Fibroblast of skin of abdomen (primary cell): ENCODE results near the gene R3HCC1L.

Source experiments
- DNase-seq: peaks from one replicate; pipeline ENCODE4 v3.0.0-alpha.2; 2013

R3HCC1L gene

DNA sequence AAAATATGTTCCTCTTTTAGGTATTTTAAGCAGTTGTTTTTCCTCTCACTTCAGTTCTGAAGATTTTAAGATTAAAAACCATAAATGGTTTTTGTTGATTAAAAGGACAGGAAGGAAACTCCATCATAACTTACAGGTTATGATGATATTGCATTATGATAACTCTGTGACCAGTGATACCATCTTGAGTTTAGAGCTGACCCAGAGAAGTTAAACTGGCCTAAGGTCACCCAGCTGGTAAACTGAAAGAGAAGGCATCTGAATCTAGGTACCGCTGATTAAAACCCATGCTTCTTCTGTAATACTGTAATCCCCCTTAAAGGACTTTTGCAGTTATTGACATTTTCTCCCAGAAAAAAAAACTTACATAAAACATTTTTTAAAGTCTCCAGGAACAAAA lies 103.9 kb downstream of the R3HCC1L start:
- DNase-seq: no peak

DNA sequence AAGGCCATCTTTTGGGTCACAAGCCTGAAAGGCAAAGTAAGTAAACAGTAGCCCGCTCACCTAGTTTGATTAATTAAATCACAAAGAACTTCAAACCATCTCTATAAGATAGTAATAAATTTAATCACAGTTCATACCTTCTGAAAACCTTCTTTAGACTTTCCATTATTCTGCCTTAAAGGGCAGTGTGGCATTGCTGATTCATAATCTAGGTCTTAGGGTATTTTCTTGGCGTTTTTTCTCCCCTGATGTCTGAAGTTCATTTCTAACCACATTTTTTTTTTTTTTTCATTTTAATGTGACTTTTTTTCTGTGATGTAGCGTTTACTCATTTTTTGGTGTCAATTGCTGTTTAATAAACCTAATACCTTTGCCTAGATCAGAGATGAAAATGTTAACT lies 106.1 kb downstream of the R3HCC1L start:
- no peak for DNase-seq

DNA sequence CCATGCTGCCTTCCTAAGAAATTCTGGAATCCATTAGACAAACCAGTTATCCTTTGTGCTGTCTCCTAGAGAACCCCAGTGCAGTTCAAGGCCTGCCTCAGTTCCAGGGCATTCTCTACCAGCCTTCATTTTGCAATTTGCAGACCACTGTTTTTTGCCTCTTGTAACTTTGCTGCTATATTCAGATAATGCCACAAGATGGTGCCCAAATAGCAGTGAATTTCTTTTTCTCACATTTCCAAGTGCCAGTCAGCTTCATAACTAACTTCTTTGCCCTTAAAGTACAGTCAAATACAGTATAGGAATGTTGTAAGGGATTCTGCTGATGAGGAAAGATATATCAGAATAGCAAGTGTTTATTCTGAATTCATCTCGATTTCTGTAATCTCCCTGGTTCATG lies 108.4 kb downstream of the R3HCC1L start:
- peak; percentile 50 for DNase-seq

DNA sequence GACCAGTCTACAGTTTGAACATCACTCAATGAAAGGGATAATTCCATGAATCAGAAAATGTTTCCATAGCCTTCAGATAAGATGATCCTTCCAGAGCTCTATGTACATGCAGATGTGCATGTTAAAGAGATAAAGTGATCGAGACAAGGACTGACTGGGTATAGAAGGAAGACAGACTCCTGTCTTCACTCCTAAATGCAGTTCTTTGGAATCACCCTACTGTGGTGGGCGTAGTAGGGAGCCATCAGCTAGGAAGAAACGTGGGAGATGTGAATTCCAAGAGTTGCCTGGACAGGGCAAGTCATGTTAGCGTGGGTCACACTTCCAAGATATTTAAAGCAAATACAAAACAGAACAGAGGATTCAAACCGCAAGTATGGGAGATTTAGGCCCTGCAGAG lies 109.7 kb downstream of the R3HCC1L start:
- DNase-seq: no peak

DNA sequence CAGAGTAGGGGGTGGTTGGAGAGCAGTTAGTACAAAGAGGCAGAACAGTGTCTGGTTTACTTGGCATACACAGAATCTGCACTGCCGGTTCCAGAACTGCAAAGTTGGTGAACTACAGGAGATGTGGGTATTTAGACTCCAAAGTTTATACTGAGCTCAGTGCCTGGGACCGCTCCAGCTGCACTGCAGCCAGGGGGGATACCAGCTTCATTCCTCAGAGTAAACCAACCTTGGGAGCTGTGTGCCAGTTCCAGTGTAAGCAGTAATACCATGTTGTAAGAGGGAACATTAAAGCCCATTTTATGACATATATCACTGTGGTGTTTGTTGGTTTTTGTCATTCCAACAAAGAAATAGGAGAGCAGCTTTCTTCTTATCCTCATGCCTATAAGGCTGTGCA lies 110.1 kb downstream of the R3HCC1L start:
- DNase-seq: no peak

DNA sequence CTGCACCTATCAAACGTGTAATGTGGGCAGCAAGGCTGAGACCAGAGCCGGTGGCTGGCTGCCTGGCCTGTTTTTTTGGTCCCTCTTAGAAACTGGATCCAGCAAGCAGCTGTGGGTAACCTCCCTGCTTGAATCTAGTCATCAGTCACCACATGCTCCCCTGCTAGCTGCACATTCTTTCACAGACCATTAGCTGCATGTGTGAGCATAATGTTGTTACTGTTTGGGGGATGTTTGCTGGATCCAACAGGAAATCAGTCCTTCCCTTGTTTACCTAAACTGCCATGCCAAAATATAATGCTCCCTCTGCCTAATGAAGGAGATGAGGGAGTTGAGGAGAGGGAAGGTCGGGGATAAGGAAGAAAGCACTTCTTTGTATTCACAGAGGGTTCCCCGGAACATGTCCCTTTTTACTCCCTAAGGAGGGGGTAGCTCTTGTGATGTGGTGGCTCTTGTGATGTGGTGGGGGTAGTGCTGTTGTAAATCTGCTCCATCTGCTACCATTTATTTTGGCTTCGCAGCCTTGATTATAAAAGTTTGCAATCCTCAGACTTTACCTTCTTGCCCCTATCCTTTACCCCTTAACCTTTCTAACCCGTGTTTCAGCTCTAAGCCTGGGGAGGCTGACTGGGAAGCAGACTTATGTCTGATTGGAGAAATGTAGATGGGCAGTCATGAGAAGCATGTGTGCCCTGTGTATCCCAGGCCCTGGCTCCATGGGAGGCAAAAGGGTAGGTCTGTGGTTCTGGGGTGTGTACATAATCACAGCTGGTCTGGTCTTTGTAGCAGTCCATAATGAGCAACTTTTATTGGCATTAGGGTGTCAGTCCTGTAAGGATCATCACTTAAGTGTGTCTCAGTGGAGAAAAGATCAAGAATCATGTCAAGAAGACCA lies 112.7 kb downstream of the R3HCC1L start:
- DNase-seq: peak; percentile 79

DNA sequence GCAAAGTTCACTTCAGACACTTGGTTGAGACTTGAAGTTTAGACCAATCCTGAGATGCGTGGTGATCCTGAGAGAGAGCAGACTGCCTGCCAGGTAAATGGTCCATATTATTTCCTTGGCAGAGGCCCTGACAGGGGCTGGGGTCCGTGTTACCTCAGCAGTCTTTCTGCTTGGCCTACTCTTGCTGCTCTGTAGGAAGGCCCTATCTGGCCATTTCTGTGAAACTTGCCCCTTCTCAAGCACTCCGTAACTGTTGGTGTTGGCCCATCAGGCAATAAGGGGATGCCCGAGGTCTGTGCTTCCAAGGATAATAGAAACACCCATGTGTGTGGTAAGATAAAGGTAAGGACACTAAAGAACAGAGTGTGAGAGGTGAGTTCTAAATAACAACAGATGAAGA lies 113.6 kb downstream of the R3HCC1L start:
- DNase-seq: no peak

DNA sequence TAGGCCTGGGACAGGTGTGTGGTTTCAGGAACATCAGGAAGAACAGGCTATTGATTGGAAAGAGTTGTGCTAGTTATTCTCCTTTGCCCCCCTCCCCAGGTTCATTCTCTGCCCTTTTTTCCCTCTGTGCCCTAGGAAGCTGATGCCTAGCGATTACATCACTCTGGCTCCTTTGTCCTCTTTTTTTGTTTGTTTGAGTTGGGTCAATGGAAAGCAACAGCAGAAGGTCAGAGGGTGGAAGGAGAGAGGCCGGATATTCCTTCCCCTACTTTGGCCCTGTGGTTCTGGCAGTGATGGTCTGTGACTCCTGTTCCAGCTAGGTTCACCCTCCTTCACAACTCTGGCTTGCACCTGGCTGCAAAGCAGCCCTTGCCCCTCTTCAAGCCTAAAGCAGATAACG lies 114.7 kb downstream of the R3HCC1L start:
- DNase-seq: no peak

DNA sequence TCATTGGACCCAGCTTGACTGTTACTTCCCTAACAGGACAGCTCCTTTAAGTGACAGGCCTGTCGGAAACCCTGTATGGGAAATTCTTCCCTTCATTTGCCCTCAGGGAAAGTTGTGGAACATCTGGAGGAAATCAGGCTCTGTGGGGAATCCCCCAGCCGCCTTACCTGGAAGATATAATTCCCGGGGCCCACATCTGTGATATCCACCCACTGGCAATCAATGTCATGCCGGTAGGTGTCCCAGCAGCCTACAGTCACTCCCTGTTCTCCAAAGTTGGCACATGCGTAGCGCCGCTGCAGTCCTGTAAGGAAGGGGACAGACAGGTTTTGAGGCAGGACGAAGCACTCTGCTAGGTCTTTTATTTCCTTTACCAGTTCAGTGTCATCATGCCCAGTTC lies 116.9 kb downstream of the R3HCC1L start:
- no peak for DNase-seq

DNA sequence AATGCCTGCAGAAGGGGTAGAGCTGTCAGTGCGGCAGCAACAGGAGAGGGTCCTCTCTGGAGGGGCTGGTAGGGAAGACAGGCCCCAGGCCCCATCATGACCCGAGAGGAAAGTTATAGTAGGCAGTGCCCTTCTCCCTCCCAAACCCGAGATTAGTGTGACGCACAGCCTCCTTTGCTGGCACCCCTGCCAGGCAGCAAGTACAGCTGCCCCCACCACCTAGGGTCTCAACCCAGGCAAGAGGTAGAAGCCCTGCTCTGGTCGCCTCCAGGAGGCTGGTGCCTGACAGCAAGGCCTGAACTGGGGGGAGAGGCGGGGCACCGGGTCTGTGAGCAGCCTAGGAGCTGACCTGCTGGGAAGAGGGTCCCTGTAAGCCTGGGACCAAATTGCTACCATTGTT lies 118.0 kb downstream of the R3HCC1L start:
- DNase-seq: no peak

DNA sequence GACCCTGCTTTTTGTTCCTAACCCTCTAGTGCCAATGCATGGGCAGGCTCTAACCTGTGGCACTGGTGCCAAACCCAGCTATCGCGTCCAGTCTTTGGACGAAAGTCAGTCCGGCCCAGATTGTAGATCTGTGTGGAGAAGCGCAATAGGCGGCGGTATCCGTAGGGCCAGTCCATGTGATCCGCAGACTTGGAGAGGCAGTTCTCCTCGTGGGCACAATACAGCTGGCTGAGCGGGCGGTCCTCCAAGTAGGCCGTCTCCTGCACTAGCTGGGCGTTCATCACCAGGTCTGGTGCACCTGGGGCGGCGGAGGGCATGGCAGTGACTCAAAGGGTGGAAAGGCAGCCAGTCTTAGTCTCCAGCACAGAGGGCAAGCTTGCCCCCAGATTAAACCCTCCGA lies 119.0 kb downstream of the R3HCC1L start:
- DNase-seq: no peak

DNA sequence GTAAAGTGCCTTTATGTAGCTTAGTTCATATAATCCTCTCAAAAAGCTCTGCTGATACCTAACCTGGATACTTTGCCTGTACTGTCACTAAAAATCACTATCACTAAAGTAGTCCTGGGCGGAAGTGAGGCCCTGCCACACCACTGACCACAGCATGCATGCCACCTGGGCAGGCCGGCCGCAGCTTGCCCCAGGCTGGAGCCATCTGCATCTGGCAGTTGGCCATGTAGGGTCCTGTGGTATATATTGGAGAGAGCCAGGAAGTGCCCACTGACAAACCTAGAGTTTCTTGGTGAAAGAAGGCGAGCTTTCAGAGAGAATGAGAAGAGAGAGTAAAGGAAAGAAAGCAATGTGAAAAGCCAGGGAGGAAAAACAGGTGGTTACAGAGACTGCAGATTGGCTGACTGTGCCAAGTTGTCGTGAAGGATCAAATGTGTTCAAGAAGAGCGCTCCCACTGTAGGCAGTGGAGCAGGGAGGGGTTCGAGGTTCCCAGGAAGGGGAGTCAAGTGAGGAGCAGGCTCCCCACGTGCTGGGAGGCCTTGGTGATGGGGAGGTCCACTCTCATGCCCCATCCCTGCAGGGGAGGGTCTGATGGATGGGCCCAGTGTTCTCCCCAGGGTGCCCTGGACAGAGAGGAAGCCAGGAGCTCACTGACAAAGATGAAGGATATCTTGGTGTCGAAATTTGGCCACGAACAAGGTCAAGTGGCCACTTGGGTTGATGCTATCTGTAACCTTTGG lies 119.9 kb downstream of the R3HCC1L start:
- no peak for DNase-seq

DNA sequence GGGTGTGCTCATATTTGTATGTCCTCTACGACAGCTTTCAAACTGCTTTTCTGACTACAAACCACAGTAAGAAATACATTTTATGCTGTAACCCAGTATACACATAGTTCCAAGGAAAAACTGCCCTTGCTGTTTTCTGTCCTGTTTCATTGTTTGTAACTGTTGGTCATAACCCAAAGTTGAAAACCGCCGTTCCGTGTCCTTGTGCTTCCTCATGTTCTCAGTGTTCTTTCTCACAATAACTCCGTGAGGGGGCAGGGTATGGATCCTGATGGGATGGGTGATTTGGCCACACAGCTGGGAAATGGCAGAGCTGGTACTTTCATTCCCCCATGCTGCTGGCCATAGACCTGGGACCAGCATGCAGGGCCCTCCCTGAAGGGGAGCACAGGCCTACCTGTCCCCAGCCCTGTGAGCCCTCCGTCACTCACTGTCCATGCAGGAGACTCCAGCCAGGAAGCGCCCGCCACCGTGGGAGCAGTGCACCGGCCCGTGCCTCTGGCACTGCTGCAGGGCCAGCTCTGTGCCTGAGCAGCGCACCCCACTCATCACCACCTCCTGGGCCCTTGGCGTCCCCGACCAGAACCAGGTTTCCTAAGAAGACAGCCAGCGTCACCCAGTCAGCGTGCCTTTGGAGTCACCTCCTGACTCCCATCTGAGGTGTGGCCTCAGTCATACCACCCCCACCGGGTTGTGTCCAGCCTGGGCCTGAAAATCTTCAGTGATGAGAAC lies 120.9 kb downstream of the R3HCC1L start:
- no peak for DNase-seq

DNA sequence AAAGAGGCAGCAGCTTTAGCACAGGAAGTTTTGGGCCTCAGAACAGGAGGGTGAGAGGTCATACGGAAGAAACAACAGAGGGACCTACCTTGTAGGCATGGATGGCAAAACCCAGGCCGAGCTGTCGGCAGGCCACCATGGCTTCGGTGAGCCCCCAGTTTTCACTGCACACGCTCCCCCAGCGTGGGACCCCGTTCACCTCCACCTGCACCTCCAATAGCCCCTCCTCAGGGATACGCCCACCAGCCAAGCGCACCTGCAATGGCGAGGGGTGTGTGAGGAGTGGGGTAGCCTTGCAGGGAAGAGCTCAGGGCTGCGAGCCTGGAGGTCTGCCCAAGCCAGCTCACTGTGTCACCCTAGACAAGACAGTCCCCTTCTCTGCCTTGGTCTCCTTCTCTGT lies 122.2 kb downstream of the R3HCC1L start:
- DNase-seq: no peak

DNA sequence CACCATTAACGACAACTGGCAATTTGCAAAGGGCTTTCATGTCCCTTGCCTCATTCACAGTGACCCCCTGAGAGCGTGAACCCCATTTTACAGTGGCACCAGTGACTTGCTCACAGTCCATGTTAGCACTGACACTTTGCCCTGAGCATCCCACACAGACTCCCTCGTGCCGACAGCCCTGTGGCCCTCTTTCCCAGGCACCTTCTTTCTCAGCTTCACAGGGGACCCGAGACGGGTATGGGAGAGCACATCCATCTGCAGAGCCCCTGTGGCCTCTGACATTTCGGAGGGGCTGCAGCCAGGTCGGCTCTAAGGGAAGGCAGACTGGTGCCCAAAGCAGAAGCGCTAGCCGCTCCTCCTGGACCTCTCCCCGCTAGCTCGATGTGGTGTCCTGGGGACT lies 122.7 kb downstream of the R3HCC1L start:
- DNase-seq: no peak

DNA sequence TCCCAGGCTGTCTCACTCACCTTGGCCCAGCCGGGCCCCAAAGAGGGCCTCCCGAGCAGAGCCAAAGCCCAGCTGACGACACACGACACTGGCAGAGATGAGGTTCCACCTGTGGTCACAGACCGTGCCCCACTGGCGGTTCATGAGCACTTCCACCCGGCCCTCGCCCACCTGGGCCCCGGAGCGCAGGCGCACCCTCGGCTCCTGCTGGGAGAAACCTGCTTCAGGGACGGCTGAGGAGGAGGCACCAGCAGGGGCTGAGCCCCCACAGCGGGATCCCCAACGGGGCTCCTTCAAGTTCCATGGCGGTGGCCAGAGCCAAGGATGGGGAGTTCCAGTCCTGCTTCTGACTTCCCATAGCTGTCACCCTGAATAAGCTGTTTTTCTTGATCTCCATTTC lies 123.5 kb downstream of the R3HCC1L start:
- DNase-seq: no peak

DNA sequence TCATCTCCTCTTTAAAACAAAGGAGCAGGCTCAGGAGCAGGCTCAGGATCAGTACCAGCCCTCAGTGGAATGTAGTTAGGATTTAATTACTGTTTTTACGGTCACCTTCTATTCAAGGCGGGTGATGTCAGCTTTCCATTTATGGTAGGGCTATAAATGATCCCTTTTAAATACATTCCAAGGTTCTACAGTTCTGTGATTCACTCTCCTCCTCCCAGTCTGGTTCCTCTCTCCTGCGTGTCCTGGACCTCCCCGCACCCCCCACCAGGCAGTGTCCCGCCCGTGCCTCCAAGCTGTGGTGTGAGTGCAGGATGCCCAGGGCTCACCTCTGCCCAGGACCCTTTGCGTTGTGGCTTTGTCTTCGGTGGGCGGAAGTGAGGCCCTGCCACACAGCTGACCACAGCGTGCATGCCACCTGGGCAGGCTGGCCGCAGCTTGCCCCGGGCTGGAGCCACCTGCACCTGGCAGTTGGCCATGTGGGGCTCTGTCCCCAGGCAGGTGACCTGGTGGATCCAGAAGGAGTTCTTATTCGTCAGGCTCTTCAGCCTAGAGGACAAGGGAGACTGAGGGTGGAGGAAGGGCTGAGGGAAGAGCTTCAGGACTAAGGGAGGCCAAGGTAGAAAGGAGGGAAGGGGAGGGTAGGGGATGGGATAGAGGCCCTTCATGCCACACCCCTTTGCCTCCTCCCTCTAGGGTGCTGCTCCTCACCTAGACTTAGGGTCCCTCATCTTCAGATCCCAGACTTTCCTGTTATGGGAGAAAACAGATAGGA lies 124.4 kb downstream of the R3HCC1L start:
- DNase-seq: peak; percentile 22

DNA sequence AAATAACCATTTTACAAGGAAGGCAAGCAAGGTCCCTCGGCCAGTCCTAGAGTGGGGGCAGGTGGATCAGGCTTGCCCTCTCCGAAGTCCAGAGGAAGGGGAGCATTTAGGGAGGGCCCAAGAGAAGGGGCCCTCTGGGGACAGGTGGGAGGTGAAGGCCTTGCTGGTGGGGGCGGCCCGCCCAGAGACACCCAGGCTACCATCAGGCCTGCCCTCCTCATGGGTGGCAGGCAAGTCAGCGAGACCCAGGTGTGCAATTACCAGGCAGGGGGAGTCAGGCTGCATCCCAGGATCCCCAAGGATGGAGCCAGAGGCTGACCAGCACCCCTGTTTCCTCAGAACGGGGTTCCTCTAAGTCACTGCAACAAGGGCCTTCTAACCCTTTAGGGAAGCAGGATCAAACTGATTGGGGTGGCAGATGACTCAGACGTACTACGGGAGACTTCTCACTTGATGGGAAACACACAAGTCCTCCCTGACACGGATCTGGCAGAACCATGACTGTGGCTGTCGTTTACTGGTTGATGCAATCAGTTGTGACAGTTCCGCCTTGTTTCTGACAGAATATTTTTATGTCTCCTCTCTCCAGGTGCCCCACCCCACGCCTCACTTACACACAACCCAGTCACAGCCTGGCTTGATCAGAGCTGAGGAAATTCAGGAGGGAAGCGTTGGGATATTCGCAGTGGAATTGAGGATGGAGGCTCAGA lies 125.3 kb downstream of the R3HCC1L start:
- DNase-seq: peak; percentile 16

DNA sequence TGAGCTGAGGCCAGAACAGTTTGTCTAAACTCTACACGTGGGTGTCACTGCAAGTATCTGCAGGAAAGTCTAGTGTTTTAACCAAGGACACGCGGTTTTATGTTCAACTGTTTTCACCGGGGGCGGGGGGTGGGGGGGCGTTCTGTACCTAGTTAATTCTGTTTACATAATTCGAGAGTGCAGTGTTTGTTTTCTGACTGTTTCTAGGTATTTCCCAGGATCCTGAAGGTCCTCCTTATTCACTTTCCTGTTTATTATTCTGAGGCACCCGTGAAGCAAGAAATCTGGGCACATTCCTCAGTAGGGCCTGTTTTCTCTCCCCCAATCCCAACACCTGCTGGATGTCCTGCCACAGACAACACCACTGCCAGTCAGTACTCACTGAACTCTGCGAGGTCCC lies 125.9 kb downstream of the R3HCC1L start:
- no peak for DNase-seq

DNA sequence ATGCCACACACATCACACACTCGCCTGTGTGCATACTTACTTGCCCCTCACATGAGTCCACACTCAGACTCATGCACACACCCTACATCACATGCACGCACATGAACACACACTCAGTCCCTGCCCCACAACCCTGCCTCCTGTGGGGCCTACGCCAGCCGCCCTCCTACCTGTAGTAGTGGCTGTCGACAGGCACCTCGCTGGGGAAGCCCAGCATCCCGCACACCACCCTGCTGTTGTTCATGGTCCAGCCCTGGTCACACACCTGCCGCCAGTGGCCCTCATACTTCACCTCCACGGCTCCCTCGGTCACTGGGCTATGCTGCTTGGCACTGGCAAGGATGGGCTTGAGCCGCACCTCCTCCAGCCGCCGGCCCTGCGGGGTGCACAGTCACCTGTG lies 126.3 kb downstream of the R3HCC1L start:
- no peak for DNase-seq

DNA sequence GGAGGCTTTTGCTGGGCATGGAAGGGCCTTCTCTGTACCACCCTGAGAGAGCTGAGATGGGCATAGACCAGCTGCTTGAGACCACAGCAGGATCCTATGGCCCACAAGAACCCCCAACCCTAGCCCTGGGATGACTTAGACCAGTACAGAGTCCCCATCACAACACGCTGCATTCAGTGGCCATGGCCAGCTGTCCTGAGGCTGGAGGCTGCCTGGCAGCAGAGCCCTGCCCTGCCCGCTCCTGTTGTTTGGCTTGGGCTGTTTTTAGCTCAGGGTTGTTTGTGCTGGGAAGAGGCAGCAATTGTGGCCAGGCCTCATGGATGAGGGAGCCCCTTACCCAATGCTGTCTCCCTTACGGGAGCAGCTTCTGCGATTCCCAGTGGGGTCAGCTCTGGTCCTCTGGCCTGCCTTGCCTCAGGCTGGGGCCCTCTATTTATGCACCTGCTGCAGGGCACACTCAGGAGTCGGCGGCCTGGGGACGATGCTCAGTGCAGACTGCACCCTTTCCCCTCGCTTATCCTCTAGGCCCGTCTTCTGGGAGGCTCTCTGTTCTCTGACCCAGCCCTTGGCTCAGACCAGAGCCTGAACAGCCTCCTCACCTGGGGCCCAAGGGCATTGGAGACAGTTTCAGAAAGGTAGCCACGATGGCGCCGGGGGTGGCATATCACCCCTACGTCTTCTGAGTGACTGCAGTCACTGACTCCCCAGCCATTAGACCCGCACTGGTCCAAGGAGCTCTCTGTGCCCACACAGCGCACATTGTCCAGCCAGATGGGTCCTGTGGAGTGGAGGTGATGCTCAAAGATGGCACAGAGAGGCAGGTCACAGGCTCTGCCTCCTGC lies 127.2 kb downstream of the R3HCC1L start:
- no peak for DNase-seq
